GM03348 (cell line): ENCODE data around the gene PRKCE.
A peak's percentile ranks its signal among the peaks of the same experiment; 100 is the strongest.

Experiments used
- DNase-seq: peaks from one replicate; pipeline ENCODE4 v3.0.0; 2012; ENCODE audit warnings: low spot score

The PRKCE gene

DNA sequence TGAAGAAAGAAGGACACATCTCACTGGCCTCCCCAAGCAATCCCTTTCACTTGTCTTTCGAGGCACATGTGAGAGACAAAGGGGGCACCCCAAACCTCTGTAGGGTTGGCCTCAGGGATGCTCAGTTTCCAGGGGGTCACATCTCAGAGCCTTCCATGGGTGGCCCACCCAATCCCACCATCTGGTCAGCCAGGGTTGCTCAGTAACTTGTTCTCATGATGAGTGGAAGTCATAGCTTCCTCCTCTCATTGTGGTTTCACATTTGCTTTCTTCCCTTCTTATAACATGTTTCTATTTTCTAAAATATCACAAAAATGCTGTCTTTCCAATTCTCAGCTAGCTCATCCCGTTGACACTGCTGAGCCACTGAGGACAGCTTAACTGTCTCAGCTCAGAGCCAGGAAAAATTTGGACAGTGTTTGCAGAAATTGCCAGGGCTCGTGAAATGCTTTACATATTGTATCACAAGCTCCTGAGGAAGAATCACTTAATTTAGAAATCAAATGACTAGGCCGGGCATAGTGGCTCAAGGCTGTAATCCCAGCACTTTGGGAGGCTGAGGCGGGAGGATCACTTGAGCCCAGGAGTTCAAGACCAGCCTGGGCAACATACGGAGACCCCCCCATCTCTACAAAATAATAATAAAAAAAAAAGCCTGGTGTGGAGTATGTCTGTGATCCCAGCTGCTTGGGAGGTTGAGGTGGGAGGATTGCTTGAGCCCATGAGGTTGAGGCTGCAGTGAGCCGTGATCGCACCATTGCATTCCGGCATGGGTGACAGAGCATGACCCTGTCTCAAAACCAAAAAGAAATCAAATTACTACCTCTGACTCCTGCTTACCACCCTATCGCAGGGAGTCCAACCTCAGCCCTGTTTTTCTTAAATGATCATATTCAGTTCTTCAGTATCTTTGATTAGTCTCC lies 129.3 kb downstream of the PRKCE start:
- DNase-seq: peak; percentile 43

DNA sequence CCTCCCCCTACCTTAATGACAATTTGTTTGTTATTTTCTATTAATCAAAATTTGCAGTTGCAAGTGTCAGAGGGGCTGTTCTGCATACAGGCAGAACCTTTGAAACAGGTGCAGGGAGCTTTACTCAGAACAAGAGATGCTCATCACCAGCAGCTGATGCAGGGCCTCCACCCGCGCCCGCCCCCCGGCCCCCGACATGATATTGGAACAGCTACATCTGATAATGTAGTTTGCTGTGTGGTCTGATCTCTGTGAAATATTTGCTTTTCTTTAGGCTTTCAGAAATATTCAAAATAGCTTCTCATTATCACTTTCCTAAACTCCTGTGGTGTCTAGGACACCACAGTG lies 130.0 kb downstream of the PRKCE start:
- no peak for DNase-seq

DNA sequence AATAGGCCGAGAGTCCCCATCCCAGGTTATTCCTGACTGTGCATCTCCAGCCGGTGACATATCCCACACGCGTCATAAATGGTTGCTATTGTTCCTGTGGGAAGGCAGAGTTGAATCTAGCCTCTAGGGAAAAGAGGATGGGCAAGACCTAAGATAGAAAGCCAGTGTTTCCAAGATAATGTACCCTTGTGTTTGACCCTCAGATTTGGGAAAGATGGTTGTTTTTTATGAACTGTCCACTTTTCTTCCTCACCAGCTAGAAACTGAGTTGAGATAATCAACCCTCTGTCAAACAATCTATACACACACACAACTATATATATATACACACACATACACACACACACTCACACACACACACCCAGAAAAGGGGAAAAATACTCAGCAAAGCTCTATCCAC lies 131.0 kb downstream of the PRKCE start:
- no peak for DNase-seq

DNA sequence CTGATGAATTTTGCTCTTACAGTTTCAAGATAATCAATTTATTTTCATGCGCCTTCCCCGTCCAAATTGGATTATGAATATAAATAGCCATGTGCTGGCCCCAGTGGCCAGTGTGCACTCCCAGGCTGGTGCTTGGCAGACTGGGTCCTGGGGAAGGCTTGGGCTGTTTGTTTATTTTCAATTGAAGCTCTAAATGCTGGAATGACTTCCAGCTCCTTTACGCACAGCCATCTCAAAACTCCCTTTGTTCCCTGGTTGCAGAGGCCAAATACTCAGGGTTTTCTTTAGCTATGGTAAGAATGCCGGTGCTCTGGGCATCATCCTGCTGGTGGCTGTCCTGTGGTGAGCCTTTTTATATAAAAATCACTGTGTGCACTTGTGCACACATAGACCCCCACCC lies 131.5 kb downstream of the PRKCE start:
- DNase-seq: no peak

DNA sequence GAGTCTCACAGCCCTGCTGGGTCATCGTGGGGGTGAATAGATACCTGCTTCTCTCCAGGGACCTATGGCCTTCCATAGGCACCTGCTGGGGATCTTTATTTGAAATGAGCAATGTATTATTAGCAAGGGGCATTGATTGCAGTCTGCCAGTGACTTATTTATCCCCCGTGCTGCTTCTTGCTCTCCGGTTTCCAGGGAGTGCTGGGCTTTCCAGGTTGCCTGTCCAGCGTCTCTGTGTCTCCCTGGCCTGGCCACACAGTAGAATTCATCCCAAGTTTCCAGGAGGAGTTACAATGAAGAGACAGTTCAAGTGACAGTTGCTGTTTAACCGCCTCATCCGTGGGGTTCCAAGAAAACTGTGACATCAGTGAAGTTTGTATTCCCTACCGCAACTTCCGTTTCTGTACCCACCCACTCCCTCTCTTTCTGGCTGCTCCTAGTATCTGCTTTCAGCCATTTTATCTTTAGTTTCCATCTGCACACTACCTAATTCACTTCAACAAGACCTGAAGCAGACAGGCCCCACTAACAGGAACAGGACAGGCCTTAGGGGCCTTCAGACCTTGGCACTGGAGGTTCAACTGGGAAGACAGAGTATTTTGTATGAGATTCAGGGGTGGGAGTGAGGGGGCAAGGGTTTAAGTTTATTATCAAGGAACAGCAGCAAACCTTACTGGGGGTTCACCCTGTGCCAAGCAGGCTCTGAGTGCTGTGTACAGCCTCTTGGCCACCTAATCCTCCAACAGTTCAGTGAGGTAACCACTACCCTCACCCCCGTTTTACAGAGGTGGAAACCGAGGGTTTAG lies 134.8 kb downstream of the PRKCE start:
- DNase-seq: no peak

DNA sequence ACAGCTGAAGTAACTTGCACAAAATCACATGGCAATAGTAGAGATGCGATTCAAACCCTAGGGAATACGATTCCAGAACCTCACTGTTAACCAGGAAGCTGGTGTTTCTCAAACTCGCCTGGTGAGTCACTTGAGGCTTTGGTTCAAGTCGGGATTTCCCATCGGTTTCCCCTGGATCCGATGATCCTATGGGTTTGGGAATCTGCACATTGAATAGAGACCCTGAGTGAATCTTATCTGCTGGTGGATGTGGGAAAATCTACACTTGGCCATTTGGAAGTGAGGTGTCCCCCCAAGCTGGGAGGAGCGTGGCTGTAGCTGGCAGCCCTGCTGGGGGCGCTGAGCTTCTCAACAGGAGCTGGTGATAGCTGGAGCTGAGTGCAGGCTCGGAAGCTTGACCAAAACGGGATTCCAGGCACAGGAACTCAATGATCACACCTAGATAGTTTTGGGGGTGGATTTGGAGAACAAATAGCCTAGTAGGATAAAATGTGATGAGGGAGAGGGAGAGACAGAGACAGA lies 135.4 kb downstream of the PRKCE start:
- no peak for DNase-seq

DNA sequence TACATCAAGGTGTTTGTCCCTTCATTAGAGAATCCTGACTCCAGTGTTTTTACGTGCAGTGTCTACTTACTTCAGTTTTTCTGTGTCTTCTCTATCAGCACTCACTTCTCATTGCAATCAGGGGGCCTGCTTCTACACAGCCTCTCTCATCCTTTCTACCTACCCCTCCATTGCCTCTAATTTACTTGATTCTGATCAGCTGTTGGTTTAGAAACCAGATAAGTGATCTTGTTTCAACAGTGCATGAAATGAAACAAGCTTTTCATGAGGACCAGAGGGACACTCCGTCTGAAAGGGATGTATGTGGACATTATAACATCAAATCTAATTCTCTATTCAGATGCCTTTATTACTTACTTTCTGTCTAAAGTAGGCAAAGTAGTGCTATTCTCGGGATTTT lies 136.9 kb downstream of the PRKCE start:
- no peak for DNase-seq

DNA sequence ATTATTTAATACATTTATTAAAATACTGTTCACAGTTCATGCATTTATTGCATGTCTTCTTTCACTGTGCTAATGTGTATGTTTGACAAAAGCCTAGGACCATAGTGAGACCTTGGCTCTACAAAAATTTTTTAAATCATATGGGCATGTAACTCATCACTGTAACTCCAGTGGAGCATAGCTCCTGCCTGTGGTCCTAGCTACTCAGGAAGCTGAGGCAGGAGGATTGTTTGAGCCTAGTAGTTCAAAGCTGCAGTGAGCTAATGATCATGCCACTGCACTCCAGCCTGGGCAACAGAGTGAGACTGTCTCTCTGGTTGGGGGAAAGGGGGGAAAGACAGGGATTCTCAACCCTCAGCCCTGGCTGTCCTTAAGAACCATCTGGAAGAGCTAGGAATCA lies 137.8 kb downstream of the PRKCE start:
- DNase-seq: no peak

DNA sequence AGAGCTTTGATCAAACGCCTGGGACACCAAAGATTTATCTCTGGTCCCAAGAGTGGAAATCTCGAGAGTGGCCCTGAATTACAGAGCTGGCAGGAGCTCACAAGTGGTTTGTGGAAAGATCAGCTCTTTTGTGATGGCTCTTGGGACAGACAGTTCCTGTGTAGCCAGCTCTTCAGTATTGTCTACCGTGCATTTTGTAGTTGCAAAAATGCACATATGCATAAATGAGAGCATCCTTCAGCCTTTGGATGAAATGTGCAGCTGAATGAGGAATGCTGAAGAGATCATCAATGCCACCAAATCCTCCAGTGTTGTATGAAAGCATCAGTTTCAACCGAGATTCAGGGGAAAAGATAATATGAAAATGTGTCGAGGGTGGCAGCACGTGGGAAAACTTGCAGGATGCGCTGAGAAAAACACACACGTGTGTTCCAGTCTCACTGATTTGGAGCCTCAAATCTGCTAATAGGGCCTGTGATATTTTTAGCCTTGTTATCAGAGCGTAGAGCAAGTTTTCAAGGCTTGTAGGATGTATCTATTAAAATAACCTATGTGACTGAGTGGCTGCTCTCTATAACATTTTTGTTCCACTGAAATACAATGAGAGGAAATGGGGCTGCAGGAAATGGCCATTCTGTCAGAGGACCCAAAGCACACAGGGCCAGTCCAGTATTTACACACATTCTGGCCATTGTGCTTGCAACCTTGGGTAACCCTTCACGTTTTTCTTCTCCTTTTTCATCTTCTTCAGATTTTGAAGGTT lies 138.7 kb downstream of the PRKCE start:
- no peak for DNase-seq

DNA sequence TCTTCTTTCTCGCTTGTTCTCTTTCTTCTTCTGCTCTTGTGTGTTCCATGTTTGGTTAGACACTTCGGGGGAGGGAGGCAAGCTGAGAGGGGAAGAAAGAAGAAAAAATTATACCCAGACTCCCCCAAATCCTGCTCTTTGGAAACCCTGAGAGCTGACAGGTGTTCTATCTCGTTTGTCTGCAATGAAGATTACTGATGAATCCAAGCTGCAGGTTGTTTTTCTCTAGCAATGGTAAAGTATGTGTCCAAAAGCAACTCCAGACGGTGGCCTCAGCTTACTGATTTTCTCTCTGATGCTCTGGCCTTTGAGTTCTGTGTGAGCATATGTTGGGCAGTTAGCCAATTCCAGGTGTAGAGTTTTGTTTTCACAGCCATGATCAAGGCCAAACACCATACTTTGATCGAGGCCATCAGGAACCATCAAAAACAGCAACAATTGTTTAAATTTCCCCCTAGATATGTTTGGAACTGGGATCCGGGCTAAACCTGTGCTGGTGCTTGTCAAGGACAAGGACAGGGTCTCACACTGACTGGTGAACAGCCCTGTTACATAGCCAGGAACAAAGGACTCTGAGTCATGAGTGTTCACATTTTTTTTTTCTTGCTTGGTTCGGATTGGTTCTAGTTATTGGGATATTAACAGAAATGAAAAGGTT lies 142.0 kb downstream of the PRKCE start:
- no peak for DNase-seq

DNA sequence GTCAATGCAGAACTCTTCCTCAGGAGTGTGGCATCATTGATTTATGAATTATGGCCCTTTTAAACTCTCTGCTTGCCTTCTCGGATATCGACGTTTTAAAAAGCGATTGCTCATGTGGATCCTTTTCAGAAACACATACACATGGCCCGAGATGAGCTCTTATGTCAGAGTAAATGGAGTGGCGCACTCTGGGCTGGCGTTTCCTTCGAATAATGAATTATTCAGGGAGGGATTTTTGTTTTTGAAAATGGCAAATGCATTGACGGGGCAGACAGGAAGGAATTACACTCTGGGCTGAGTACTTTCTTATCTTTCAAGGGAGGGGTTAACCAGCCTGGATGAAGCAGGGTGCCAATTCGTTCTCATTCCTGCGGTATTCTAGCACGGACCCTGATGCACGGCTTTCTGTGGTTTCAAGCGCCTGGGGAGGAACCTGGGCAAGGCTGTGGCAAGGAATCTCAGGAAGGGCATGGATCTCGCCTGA lies 142.7 kb downstream of the PRKCE start:
- DNase-seq: no peak

DNA sequence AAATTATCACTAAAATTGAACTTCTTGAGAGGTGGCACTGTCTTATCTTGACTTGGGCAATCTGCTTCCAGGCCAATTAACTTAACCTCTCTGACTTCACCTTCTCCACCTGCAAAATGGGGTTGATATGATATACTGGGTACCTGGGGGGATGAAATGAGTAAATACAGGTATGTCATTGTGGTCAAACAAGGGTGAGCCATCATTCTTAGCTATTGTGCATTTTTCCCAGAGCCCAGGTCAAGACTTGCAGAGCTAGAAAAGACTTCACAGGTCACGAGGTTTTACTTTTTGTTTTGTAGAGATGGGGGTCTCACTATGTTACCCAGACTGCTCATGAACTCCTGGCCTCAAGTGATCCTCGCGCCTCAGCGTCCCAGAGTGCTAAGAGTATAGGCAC lies 145.0 kb downstream of the PRKCE start:
- DNase-seq: no peak

DNA sequence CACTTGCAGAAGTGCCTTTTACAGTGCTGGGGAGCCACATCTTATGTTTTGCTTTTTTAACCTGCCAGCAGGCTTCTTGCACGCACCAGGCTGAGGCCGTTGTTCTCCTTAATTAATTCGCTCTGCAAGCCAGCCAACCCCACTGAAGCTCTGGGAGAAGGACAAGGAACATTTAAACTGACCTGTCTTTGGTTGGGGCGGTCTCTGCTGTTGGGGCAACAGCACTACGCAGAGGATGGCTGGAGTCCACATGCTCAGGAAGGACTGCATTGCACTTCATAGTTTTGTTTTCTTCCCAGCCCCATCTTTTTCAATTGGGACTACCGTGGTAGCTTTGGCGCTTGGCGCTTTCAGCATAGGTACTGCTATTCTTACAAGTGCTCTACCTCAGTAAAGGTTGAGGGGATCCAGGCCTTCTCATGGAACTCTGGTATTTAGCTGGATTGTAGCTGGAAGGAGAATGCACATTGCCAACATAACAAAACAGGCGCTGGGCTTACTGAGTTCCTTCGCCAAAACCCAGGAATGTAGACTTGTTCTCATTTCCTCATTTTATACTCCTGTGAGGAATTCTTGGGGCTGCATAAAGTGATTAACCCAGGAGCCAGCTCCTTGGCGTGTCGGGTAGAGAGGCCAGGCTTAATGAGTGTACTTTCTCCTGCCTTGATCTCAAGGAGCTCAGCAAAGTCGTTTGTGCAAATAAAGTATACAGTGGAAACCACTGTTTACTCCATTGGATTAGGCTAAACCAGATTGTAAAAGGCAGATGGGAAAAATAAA lies 146.2 kb downstream of the PRKCE start:
- no peak for DNase-seq

DNA sequence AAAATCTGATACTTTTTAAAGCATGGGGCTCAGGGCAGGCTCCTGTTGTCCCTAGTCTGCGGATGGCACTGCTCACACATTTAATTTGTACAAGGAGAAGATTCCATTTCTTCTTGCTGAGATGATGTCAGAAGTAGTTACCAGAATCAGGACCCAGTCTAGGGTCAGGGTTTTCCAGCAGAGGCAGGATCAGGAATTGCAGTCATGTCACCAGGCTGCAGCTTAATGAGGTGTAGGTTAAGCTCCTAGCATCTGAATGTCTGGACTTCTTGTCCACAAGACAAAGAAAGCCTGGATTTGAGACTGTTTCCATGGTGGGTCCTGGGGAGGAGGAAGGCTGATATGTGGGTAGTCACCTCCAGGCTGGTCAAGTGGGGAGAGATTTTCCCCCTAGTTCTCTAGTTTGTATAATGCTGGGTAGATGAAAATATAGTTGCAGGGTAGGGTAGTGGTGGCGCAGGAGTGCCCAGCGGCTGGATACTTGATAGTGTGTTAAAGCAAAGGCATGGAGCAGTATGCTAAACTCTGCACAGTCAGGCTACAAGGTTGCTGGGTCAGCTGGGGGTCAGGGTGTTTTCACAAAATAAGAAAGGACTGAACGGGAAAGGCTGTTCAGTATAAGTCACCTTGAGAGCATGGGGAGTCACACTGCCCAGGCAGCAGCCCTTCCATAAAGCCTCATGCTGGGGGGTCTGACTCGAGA lies 148.4 kb downstream of the PRKCE start:
- no peak for DNase-seq

DNA sequence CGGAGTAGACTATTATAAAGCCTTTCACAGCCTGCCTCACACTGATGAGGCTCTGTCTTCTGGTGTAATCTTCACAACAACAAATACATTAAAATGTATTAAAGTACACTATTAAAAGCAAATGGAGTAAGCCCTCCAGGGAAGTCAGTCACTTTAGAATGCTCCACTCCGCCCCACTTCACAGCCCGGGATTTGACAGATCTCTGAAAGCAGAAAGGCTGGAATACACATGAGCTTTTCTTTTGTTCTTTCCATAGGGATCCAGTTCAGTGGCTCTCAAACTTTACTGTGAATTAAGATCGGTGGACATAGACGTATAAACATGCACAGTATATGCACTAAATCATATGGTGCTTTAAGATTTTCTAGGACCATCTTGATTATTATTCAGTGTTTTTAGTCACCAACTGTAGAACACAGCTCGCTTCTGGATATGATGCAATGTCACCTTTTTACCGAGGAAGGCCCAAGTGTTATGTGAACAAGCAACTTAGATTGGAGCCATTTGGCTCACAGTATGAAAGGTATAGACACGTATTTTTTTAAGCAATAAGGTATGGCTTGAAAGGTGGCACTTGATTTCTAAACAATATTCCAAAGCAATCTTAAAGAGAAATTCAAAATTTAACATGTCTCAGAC lies 151.1 kb downstream of the PRKCE start:
- DNase-seq: no peak

DNA sequence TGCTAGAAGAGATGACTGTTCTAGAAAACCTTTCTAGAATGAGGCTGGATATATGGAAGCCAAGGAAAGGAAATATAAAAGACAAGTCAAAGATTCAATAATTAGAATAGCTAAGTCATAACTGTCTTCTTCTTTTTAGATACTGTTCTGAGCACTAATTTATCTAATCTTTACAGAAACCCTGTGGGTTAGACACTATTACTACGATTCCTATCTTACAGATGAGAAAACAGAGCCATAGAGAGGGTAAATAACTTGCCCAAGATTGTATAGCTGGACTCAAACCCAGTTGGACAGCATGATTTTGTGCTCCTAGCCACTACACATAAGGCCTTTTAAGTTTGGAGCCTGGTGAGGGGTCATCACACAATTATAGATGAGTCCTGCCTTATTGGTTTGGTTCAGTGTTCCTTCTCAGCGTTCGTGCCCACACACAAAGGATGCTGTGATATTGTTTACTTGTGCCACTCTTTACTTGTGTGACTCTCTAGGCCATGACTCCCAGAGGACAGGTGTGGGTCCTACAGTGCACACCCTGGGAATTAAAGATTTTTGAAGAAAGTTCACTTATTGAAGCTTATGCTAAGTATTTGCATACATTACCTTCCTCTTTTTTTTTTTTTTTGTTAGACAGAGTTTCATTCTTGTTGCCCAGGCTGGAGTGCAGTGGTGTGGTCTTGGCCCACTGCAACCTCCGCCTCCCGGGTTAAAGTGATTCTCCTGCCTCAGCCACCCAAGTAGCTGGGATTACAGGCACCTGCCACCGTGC lies 153.7 kb downstream of the PRKCE start:
- DNase-seq: no peak

DNA sequence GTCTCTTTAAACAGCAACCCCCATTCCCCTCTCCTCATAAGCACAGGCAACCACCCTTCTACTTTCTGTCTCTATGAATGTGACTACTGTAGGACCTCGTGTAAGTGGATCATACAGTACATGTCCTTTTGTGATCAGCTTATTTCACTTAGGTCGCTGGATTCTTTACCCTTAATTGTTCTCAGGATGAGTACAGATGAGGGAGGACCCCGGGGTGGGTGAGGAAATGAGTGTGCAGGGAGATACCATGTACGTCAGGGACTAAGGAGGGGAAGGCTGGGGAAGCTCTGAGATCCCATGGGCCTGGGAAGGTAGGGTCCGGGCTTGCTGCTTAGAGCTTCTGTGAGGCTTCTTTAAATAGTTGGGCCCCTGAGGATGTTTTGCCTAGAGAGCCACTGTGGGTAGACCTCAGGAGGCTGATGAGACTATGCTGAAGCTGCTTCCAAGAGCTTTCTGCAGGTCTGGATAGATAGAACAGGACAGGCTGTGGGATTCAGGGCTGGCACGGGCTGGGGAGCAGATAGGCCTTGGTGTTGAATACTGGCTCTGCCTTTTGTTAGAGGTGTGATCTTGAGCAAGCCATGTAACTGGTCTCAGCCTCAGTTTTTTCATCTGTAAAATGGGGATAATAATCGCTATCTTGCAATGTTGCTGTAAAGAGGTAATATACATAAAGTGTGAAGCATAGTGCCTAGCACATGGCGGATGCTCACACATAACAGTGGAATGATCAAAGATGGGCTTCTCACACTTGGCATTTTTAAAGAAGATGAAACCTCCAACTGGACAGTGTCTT lies 155.3 kb downstream of the PRKCE start:
- DNase-seq: no peak

DNA sequence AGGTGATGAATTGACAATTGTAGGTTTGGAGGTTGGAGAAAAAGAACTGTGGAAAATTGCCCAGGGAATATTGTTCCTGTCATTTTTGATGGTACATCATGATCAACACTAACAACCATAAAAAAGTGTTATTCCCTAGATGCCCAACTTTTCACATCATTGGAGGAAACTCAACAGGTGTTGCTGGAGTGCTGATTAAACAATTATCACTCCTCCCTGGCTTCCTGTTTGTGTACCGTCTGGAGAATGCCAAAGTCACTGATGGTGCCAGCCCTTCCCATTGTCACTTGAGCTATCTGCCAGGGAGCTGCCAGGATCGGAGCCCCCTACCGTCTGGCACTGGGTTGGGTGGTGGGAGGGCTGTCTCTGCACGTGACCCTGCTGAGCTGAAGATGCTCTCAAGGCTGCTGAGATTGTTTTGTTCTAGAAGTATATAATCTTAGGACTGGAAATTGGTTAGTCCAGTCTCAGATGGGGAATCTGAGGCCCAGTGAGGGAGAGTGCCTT lies 156.9 kb downstream of the PRKCE start:
- DNase-seq: no peak
